ENCODE results near the gene TBX2. TPM values are rescaled to one million over a fixed set of nuclear protein-coding genes. Genes with fewer than 3 reads are reported as not detected.

The TBX2 gene
- total and polyA plus RNA-seq, 2 of the 13 experiments (the other 11 are each of a cell fraction or from before 2014, with no cell fraction given): 2.8 to 15.3 TPM

DNA sequence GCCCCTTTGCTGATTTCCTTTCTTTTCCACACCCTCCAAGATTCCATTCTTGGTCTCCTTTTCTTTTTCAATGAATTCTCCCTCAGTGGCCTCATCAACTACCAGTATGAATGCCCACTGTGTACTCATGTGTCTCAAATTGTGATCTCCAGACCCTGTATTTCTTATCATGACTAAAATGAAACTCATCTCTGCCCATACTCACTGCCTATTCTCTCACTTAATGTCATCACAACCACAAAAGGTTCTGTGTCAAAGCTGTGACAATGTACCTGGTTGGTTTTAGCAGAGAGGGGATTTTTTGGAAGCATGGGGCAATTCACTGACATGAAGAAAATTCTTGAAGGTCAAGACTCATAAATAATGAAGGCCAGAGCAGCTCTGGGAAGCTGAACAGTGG is 41.1 kb downstream of the TBX2 start:
- Histone ChIP-seq H3K4me1 (ENCODE audit: insufficient read depth, low read length) (peaks cover 15% of the 10 kb centered on the region), H3K27ac (ENCODE audit: extremely low read length, insufficient read depth, low read length) (no peak overlapping the region), H3K79me2 (ENCODE audit: insufficient read depth, low read length) (no peaks in the 10 kb centered on the region), H3K4me2 (ENCODE audit: low read depth, low read length) (no peak overlapping the region), H3K9me3 (ENCODE audit: low read length) (peaks cover 18% of the 10 kb centered on the region; the same call in 1 of the 2 replicates), H3K9ac (ENCODE audit: insufficient read depth, low read depth, low read length) (no peak overlapping the region), H3K27me3 (ENCODE audit: control insufficient read depth in 1 of 2, insufficient read depth in 2 of 2, low read length in 2 of 2) (no peaks in the 10 kb centered on the region), H3K36me3 (replicated peaks in 1 of 2; ENCODE audit: control insufficient read depth in 1 of 2, insufficient read depth in 2 of 2, low read length in 2 of 2) (no peaks in the 10 kb centered on the region), H3K4me3 (replicated peaks in 1 of 3; ENCODE audit: insufficient read depth in 1 of 3, low read depth in 2 of 3, low read length in 3 of 3) (no peak overlapping the region), H4K20me1 (ENCODE audit: insufficient read depth, low read length) (no peaks in the 10 kb centered on the region), H2AFZ (ENCODE audit: low read length) (no peak overlapping the region)
- no peak for ATAC-seq
- no peak for DNase-seq (ENCODE audit: low spot score)
- ChIA-PET POLR2A (no interaction called here), CTCF (ENCODE audit: low intra/inter-chr PET ratio, low total read pairs) (no interaction called here)
- intact Hi-C loops (cut with micrococcal nuclease; ENCODE audit: unreplicated experiment) (no loop called here), in situ Hi-C loops (cut with HindIII; ENCODE audit: extremely low pct_ligation_motif_present, low pct_unique_long_range_greater_than_20kb) (no loop called here)
- no peak for FAIRE-seq
- BruUV-seq (replicated peaks): no TSS peak
- TF ChIP-seq ARNTL (CRISPR knock-in tag; IDR thresholded peaks at IDR 0.05) (no peak), ZFX (CRISPR knock-in tag; IDR thresholded peaks at IDR 0.05; ENCODE audit: low read depth) (no peak), NFE2 (CRISPR knock-in tag; IDR thresholded peaks at IDR 0.05) (no peak), ZNF589 (CRISPR knock-in tag; conservative IDR thresholded peaks at IDR 0.05) (no peak), NFE2L2 (IDR thresholded peaks at IDR 0.05; ENCODE audit: low read length) (no peak), ZNF7 (CRISPR knock-in tag; IDR thresholded peaks at IDR 0.05) (no peak)
- TF ChIP-seq, protein P1, sequence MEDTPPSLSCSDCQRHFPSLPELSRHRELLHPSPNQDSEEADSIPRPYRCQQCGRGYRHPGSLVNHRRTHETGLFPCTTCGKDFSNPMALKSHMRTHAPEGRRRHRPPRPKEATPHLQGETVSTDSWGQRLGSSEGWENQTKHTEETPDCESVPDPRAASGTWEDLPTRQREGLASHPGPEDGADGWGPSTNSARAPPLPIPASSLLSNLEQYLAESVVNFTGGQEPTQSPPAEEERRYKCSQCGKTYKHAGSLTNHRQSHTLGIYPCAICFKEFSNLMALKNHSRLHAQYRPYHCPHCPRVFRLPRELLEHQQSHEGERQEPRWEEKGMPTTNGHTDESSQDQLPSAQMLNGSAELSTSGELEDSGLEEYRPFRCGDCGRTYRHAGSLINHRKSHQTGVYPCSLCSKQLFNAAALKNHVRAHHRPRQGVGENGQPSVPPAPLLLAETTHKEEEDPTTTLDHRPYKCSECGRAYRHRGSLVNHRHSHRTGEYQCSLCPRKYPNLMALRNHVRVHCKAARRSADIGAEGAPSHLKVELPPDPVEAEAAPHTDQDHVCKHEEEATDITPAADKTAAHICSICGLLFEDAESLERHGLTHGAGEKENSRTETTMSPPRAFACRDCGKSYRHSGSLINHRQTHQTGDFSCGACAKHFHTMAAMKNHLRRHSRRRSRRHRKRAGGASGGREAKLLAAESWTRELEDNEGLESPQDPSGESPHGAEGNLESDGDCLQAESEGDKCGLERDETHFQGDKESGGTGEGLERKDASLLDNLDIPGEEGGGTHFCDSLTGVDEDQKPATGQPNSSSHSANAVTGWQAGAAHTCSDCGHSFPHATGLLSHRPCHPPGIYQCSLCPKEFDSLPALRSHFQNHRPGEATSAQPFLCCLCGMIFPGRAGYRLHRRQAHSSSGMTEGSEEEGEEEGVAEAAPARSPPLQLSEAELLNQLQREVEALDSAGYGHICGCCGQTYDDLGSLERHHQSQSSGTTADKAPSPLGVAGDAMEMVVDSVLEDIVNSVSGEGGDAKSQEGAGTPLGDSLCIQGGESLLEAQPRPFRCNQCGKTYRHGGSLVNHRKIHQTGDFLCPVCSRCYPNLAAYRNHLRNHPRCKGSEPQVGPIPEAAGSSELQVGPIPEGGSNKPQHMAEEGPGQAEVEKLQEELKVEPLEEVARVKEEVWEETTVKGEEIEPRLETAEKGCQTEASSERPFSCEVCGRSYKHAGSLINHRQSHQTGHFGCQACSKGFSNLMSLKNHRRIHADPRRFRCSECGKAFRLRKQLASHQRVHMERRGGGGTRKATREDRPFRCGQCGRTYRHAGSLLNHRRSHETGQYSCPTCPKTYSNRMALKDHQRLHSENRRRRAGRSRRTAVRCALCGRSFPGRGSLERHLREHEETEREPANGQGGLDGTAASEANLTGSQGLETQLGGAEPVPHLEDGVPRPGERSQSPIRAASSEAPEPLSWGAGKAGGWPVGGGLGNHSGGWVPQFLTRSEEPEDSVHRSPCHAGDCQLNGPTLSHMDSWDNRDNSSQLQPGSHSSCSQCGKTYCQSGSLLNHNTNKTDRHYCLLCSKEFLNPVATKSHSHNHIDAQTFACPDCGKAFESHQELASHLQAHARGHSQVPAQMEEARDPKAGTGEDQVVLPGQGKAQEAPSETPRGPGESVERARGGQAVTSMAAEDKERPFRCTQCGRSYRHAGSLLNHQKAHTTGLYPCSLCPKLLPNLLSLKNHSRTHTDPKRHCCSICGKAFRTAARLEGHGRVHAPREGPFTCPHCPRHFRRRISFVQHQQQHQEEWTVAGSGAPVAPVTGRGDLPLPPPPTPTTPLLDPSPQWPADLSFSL (CRISPR knock-in tag; IDR thresholded peaks at IDR 0.05): no peak
- TF ChIP-seq, protein P2, sequence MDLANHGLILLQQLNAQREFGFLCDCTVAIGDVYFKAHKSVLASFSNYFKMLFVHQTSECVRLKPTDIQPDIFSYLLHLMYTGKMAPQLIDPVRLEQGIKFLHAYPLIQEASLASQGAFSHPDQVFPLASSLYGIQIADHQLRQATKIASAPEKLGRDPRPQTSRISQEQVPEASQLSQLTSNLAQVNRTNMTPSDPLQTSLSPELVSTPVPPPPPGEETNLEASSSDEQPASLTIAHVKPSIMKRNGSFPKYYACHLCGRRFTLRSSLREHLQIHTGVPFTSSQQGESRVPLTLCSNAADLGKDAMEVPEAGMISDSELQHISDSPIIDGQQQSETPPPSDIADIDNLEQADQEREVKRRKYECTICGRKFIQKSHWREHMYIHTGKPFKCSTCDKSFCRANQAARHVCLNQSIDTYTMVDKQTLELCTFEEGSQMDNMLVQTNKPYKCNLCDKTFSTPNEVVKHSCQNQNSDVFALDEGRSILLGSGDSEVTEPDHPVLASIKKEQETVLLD (CRISPR knock-in tag; IDR thresholded peaks at IDR 0.05; ENCODE audit: low read depth): no peak
- TF ChIP-seq, protein P3, sequence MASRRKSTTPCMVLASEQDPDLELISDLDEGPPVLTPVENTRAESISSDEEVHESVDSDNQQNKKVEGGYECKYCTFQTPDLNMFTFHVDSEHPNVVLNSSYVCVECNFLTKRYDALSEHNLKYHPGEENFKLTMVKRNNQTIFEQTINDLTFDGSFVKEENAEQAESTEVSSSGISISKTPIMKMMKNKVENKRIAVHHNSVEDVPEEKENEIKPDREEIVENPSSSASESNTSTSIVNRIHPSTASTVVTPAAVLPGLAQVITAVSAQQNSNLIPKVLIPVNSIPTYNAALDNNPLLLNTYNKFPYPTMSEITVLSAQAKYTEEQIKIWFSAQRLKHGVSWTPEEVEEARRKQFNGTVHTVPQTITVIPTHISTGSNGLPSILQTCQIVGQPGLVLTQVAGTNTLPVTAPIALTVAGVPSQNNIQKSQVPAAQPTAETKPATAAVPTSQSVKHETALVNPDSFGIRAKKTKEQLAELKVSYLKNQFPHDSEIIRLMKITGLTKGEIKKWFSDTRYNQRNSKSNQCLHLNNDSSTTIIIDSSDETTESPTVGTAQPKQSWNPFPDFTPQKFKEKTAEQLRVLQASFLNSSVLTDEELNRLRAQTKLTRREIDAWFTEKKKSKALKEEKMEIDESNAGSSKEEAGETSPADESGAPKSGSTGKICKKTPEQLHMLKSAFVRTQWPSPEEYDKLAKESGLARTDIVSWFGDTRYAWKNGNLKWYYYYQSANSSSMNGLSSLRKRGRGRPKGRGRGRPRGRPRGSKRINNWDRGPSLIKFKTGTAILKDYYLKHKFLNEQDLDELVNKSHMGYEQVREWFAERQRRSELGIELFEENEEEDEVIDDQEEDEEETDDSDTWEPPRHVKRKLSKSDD (CRISPR knock-in tag; IDR thresholded peaks at IDR 0.05; ENCODE audit: low read depth): no peak
- TF ChIP-seq, protein P4, sequence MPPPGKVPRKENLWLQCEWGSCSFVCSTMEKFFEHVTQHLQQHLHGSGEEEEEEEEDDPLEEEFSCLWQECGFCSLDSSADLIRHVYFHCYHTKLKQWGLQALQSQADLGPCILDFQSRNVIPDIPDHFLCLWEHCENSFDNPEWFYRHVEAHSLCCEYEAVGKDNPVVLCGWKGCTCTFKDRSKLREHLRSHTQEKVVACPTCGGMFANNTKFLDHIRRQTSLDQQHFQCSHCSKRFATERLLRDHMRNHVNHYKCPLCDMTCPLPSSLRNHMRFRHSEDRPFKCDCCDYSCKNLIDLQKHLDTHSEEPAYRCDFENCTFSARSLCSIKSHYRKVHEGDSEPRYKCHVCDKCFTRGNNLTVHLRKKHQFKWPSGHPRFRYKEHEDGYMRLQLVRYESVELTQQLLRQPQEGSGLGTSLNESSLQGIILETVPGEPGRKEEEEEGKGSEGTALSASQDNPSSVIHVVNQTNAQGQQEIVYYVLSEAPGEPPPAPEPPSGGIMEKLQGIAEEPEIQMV (CRISPR knock-in tag; IDR thresholded peaks at IDR 0.05; ENCODE audit: low read depth): no peak
